ENCODE data around the gene ACKR2.

DNA sequence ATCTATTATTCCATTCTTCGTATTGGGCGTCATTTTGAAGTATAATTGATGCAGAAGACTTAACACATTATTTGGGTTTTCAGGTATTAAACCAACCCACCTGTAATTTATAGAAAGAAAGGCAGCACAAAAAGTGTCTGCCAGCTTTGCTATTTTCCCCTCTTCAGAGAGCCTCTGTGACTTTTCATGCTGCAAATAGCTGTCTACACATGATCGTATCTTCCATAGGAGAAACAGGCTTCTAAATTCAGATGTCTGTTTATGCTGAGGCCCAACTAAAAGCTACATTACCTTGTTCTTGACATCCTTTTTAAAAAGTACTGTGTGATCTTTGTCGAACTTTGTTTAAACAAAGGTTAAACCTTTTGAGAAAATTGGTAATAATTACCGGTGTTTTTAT lies 5.0 kb downstream of the ACKR2 start:
- TF ChIP-seq, protein P1, sequence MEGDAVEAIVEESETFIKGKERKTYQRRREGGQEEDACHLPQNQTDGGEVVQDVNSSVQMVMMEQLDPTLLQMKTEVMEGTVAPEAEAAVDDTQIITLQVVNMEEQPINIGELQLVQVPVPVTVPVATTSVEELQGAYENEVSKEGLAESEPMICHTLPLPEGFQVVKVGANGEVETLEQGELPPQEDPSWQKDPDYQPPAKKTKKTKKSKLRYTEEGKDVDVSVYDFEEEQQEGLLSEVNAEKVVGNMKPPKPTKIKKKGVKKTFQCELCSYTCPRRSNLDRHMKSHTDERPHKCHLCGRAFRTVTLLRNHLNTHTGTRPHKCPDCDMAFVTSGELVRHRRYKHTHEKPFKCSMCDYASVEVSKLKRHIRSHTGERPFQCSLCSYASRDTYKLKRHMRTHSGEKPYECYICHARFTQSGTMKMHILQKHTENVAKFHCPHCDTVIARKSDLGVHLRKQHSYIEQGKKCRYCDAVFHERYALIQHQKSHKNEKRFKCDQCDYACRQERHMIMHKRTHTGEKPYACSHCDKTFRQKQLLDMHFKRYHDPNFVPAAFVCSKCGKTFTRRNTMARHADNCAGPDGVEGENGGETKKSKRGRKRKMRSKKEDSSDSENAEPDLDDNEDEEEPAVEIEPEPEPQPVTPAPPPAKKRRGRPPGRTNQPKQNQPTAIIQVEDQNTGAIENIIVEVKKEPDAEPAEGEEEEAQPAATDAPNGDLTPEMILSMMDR (IDR thresholded peaks at IDR 0.05; ENCODE audit: low read depth, low read length): no peak
- no peak for TF ChIP-seq EZH2phosphoT487 (IDR thresholded peaks at IDR 0.05; ENCODE audit: low read depth)
